Globus pallidus (tissue), 1 donor: ENCODE results near the gene ZNF583.

Experiments used
- DNase-seq: peaks from one replicate; pipeline ENCODE4 v3.0.0-alpha.2; 2015; ENCODE audit warnings: low spot score

The ZNF583 gene

GRCh38 chr19:56474308-56474707, 70.2 kb downstream of the ZNF583 start:
- DNase-seq: no peak

DNA sequence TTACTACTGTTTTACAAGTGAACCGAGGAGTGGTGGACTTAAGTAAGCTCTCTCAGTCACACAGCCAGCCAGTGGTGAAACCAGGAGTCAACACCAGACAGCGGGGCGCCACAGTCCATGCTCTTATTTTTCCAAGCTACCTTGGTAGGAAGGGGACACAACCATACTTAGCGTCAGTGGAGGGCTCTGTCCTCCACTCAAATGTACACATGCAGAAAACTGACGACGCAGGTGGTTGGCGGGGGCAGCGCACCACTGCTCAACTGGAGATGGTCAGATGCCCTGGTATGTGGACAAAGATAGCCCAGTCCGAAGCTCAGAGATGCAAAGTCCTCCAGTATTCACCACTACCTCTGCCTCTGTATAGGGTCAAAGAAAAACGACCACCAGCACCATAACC, 72.0 kb downstream of the ZNF583 start:
- DNase-seq: no peak
